GM19372 (cell line): Measurements from ENCODE around the gene VPS45.

Source experiments
- ATAC-seq: cut with Tn5 transposase; IDR thresholded peaks from one replicate; pipeline ENCODE4 v1.9.1; 2021; ENCODE audit warnings: mild to moderate bottlenecking, low read depth, moderate library complexity; ENCODE audit not compliant: unreplicated experiment

VPS45 gene

GRCh38 chr1:150072959-150073358, 5.4 kb downstream of the VPS45 start:
- no peak for ATAC-seq

DNA sequence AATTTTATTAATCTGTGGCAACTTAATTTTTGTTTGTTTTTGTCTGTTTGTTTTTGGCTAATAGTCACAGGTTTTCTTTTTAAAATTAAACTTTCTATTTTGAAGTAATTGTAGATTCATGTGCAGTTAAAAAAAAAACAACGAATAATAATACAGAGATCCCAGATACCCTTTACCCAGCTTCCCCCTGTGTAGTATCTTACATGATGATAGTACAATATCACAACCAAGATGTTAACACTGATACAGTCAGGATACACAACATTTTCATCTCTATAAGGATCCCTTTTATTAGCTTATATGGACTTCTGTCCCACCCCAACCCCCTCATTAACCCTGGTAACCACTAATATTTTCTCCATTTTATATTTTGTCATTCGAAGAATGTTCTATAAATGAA, 5.9 kb downstream of the VPS45 start:
- ATAC-seq = no peak

- no peak for ATAC-seq
These were observed 8.5 kb downstream of the VPS45 start for GRCh38 chr1:150076066-150076465.

GRCh38 chr1:150076985-150077384, 9.4 kb downstream of the VPS45 start:
- no peak for ATAC-seq

DNA sequence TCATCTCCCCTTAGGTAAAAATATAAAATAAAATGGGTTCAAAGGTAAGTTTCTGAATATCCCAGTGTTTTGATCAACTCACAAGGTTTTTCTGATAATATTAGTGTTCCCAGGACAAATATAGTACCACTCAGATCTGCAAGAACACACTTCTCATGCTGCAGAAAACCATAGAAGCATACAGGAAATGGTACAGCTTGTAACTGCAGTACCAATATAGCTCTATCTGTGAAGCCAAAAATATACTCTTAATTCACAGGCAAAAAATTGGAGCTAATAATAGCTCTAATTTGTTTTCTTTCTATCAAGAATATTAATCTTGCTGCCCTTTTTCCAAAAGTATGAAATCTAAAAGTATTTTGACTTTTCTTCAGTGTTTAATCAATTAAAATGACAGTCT, 13.2 kb downstream of the VPS45 start:
- no peak for ATAC-seq

DNA sequence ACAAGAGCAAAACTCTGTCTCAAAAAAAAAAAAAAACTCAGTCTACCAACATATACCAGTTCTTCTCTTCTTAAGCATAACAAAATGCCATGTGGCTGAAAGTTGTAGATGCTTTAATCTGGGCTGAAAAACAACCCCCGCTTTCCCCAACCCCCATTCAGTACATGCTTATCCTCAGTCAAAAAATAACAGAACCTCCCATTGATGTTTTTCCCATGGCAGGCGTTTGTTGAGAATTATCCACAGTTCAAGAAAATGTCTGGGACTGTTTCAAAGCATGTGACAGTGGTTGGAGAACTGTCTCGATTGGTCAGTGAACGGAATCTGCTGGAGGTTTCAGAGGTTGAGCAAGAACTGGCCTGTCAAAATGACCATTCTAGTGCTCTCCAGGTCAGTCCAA, 14.9 kb downstream of the VPS45 start:
- ATAC-seq = no peak

DNA sequence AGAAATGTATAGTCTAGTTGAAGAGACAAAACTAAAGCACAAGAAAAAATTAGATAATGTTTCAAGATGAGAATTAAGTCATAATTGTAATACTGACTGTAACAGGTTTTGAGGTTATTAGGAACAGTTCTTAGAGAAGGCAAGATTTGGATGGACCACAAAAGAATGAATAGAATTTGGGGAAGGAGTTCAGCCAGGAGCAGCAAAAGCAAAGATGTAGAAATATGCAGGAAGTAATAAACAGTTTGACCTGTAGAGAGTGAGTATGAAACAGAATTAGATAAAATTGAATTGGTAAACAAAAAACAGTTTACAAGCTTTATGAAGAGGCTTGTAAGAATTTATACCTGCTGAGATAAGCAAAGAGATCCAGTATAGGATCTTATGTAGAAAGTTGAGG, 16.3 kb downstream of the VPS45 start:
- ATAC-seq = no peak

GRCh38 chr1:150085406-150085805, 17.8 kb downstream of the VPS45 start:
- no peak for ATAC-seq

- no peak for ATAC-seq
These were observed 19.8 kb downstream of the VPS45 start for GRCh38 chr1:150087415-150087814.

- no peak for ATAC-seq
These were observed 22.4 kb downstream of the VPS45 start for GRCh38 chr1:150089846-150090520.

GRCh38 chr1:150092180-150092791, 24.7 kb downstream of the VPS45 start:
- ATAC-seq = no peak

- no peak for ATAC-seq
These were observed 26.2 kb downstream of the VPS45 start for GRCh38 chr1:150093805-150094204.

DNA sequence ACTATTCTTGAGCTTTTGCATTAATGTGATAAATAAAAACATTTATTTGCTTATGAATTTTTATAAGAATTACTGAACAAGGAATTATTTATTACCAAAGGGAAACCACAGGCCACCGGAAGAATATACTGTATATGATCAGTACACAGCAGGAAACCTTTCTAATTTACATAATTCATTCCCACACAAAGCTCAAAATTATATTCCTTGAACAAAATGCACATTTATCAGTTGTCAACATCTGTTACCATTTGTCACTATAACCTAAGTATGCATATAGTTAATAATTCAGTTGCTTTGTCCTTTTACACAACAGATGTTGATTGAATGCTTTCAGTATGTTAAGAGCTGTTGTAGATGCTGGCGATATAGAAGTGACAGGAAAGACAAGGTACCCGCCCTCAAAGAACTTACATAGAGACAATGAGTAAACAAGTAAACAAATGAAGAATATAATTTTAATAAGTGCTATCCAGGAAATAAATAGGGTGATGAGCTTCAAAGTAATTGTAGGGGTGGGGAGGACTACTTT, 27.2 kb downstream of the VPS45 start:
- no peak for ATAC-seq

DNA sequence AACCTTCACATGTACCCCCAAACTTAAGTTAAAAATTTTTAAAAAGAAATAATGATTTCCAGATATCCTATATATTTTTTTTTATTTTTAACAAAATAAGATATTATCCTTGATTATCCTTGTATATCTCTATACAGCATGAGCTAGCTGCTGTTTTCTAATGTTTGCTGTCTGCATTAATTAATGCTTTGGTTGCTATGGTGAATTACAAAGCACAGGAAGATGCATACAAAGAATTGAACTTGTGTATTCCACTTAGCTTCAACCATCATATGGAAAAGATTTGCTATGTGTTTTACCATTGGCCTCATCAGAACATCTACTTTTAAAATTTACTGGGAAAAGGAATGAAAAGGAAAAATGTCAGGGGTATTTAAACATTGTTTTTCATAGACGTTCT, 35.4 kb downstream of the VPS45 start:
- ATAC-seq = no peak

DNA sequence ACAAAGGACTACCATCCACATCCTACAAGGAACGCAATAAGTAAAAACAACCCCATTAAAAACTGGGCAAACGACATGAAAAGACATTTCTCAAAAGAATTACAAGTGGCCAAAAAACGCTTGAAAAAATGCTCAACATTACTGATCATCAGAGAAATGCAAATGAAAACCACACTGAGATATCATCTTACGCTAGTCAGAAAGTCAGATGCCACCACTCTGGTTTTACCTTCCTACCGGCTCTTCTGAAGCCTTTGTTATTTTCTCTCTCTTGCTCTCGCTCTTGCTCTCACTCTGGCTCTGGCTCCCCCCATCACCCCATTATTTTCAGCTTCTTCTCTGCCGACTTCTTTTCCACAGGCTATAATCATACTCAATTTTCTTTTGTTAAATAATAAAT, 38.8 kb downstream of the VPS45 start:
- no peak for ATAC-seq

- no peak for ATAC-seq
These were observed 42.0 kb downstream of the VPS45 start for GRCh38 chr1:150109586-150109985.

DNA sequence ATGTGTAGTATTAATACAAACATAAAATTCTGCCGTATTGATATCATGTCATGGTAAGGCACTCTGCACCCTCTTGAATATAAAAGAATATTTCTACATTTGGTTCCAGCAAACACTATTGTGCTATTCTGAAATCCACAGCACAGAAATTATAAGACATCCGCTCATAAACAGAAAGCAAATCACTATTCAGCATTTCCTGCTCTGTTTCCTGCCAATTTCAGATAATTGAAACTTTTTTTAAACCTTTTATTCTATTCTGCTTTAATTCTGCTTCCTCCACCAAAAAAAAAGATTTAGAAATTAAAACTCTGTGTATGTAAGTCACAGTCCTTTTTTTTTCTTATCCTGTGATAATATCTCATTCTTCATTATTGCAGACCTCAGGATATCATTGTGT, 42.5 kb downstream of the VPS45 start:
- ATAC-seq = no peak

- ATAC-seq = no peak
These were observed 44.1 kb downstream of the VPS45 start for GRCh38 chr1:150111670-150112069.

GRCh38 chr1:150115121-150115520, 47.5 kb downstream of the VPS45 start:
- ATAC-seq = no peak

- no peak for ATAC-seq
These were observed 51.1 kb downstream of the VPS45 start for GRCh38 chr1:150118716-150119115.

- ATAC-seq = no peak
These were observed 53.8 kb downstream of the VPS45 start for GRCh38 chr1:150121236-150121862.

GRCh38 chr1:150126811-150127210, 59.2 kb downstream of the VPS45 start:
- ATAC-seq = no peak
